Cortex of kidney (tissue), 1 donor: ENCODE results near the gene TBKBP1.
A peak's percentile ranks its signal among the peaks of the same experiment; 100 is the strongest.

Experiments
- DNase-seq: peaks from one replicate; lab custom pipeline; 2025; lab: John Stamatoyannopoulos, UW

Gene TBKBP1, protein sequence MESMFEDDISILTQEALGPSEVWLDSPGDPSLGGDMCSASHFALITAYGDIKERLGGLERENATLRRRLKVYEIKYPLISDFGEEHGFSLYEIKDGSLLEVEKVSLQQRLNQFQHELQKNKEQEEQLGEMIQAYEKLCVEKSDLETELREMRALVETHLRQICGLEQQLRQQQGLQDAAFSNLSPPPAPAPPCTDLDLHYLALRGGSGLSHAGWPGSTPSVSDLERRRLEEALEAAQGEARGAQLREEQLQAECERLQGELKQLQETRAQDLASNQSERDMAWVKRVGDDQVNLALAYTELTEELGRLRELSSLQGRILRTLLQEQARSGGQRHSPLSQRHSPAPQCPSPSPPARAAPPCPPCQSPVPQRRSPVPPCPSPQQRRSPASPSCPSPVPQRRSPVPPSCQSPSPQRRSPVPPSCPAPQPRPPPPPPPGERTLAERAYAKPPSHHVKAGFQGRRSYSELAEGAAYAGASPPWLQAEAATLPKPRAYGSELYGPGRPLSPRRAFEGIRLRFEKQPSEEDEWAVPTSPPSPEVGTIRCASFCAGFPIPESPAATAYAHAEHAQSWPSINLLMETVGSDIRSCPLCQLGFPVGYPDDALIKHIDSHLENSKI

GRCh38 chr17:47693731-47694580 is at the start of gene TBKBP1:
Gene TBKBP1, plus strand, starts transcription at chr17:47694161. Its CDS starts 1,952 bp downstream, at chr17:47696113.
- DNase-seq = no peak

DNA sequence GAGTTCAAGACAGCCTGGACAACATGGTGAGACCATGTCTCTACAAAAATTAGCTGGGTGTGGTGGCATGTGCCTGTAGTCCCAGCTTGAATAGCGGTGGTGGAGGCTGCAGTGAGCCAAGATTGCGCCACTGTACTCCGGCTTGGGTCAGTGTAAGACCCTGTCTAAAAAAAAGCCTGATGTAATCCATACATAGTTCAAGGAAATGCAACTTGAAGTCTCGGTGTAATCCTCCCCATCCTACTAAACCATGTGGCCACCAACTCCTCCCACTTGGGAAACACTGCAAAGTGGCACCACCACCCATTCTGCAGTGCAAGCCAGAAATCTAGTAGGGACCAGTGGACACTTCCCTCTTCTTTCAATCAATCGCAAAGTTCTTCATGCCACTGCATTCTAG is 49.6 kb upstream of the TBKBP1 start:
- no peak for DNase-seq

DNA sequence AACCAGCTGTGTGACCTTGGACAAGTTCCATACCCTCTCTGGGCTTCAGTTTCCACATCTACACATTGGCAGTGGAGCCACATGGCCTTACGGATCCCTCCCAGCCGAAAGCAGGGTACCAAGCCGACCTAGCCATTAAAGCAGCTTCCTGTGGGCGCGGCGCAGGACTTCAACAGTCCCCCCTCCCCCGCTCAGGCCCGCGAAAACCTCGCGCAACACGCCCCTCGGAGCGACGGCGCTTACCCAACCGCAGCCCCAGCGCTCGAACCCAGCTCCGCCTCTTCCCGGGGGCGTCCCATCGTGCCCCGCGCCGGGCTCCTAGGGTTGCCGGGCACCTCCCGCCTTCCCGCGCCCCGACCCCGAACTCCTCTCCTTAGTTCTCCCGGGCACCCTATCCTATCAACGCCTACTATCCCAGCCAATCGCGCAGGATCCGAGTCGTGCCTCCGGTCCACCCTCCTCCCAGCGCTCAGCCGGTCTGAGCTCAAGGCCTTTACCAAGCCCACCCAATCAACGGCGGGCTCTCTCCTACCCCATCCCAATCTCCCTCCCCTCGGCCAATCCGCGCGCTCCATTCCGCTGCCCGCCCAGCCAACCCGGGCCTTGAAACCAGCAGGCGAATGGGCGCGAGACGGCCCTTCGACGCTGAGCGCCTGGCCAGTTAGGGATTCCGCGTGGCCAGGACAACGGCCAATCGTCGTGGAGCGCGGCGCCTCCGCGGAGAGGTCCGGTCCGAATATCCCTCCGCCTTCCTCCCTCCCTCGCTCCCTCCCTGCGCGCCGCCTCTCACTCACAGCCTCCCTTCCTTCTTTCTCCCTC is 44.6 kb upstream of the TBKBP1 start, which contains the start of gene KPNB1:
KPNB1 (plus strand) TSS at position 767 of the 819 bp plus-strand sequence. CDS start 326 bp downstream, outside the sequence.
- peak; percentile 90 for DNase-seq

DNA sequence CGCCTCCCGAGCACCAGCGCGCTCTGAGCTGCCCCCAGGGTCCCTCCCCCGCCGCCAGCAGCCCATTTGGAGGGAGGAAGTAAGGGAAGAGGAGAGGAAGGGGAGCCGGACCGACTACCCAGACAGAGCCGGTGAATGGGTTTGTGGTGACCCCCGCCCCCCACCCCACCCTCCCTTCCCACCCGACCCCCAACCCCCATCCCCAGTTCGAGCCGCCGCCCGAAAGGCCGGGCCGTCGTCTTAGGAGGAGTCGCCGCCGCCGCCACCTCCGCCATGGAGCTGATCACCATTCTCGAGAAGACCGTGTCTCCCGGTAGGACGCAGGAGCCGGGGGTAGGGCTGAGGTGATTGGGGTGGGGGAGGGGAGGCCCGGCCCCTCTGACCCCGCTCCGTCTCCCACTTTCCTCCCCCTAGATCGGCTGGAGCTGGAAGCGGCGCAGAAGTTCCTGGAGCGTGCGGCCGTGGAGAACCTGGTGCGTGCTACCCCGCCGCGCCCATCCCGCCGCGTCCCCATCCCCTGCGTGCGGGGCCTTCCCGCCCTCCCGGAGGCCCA is 43.9 kb upstream of the TBKBP1 start:
- no peak for DNase-seq

DNA sequence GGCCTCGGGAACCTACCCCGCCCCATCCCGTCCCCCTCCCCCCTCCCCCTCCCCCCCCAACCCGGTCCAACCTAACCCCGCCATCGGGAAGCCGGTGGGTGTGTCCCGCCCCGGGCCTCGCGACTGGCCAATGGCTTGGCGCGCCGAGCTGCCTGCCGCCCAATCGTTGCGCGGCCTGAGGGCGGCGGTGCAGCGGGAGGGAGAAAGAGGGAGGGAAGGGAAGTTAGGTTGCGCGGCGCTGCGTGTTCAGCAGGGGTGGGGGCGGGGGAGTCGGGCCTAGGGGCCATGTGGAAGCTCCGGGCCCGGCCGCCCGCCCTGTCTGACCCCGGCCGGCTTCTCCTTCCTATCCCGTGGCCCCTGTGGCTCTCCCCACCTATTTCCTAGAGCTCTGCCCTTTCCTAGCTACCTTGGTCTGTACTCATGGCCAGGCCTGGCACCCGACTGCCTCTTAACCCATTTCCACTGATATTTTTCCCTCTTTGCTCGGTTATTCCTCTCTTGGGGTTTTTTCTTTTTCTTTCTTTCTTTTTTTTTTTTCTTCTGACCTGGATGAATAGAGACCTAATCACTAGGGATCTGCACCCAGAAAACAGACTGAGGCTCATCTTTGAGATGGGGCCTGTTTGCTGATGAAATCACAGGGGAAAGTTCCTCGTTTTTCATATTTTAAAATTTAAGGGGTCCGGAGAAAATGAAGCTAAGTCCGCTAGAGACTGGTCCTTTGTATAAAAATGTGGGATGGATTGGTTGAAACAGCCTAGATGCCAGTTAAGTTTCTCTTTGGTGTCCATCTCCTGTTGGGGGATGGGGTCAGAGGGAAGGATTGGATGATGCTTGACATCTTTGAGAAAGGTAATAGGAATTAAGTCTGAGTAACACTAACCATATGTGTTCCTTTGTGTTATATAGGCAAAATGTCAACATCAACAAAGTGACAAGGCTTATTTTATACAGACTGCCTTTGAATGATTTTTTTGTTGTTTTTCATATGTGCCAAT is 43.1 kb upstream of the TBKBP1 start:
- peak; percentile 19 for DNase-seq

DNA sequence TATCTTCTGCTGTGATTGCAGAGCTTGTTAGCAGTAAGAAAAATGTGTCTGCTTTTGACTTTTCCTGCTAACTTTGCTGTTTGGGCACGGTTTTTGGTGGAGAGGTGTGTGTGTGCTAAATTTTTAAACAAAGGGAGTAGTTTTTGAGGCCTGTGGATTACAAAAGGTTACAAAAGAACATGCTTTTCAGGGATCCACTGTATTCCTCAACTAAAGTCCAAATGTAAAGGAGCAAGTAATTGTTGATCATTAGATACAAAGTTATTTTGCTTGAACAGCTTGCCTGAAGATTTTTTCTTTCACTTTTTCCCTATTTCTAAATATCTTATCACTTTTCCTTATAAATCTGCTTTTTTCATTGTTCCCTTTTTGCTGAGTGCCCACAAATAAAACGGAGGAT is 42.3 kb upstream of the TBKBP1 start:
- DNase-seq = no peak

DNA sequence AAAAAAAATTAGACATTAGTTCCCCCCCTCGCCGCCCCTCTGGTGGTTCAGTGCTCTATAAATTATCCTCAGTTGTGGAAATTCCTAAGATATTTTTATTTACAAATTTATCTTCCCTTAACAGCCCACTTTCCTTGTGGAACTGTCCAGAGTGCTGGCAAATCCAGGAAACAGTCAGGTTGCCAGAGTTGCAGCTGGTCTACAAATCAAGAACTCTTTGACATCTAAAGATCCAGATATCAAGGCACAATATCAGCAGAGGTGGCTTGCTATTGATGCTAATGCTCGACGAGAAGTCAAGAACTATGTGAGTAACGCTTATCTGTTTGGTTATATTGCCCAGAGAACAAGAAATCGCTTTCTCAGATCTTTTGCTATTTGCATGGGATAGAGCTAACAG is 41.4 kb upstream of the TBKBP1 start:
- no peak for DNase-seq

DNA sequence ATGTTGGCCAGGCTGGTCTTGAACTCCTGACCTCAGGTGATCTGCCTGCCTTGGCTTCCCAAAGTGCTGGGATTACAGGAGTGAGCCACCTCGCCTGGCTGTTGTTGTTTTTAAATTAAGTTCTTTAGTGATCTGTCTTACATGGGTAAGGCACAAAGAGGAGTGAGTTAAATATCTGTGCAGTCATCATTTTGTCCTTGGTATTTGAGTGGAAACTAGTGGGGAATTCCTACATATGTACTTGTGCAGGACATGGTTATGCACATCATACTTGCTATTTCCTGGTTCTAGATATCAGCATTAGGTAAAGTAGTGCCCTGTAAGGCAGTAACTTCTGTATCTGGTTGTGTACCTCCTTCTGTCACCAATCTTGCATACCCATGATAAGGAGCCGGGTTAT is 40.5 kb upstream of the TBKBP1 start:
- DNase-seq = no peak

DNA sequence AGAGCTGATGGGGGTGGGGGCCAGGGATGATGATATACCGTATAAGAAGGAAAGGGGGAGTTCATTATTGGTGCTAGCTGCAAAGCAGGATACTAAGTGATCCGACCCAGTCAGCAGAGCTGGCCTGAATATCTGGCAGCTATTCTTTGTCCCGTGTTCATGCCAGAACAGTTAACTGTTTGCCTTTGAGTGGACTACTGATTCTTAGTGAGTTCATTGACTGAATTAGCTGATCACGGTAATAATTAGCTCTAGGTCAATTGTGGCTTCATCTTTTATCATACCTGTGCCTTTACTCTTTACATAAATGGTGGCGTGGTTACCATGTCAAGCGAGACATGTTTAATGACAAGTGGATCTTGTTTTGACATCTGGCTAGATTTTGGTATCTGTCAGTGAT is 39.0 kb upstream of the TBKBP1 start:
- DNase-seq = no peak

DNA sequence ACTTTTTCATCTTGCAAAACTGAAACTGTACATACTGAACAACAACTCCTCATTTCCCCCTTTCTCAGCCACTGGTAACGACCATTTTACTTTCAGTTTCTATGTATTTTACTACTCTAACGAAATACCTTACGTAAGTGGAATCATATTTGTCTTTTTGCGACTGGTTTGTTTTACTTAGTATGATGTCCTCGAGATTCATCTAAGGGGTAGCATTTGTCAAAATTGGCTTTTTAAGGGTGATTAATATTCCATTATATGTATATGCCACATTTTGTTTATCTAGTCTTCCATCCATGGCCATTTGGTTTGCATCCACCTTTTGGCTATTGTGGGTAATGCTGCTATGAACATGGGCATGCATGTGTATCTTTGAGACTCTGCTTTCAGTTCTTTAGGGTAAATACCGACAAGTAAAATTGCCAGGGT is 33.9 kb upstream of the TBKBP1 start:
- no peak for DNase-seq

GRCh38 chr17:47663912-47664623 is 29.9 kb upstream of the TBKBP1 start:
- DNase-seq = no peak

GRCh38 chr17:47664624-47664941 is 29.4 kb upstream of the TBKBP1 start:
- no peak for DNase-seq

DNA sequence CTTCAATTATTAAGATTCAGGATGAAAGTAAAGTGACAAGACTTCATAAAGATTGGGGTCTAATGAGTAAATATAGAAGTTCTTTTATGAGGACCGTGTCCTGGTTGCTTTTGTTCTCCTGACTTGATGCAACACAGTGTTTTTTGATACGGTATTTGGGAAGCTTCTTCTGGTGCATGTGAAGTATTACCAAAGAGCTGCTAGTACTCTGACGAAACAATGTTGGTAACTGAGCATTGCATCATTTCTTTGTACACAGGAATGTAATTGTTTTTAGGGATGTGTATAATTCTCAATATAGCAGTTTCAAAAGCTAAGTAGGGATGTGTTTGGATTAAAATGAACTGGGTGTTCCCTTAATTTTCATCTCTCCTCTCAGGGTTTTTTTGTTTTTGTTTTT is 28.3 kb upstream of the TBKBP1 start:
- DNase-seq = no peak

- DNase-seq = no peak
These were observed 24.9 kb upstream of the TBKBP1 start for GRCh38 chr17:47669081-47669480.

- no peak for DNase-seq
These were observed 23.9 kb upstream of the TBKBP1 start for GRCh38 chr17:47670064-47670463.

- no peak for DNase-seq
These were observed 19.5 kb upstream of the TBKBP1 start for GRCh38 chr17:47674499-47674898.

- no peak for DNase-seq
These were observed 18.4 kb upstream of the TBKBP1 start for GRCh38 chr17:47675380-47676198.

DNA sequence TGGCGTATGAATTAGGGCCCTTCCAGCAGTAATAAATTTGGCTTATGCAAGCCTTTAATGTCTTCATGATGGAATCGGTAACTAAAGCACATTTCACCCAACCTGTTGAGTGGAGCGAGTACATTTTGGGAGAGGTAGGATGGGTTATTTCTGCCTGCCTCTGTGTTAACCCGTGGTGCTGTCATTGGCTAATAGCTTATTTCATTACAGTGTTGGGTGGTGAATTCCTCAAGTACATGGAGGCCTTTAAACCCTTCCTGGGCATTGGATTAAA is 17.8 kb upstream of the TBKBP1 start:
- no peak for DNase-seq
